ENCODE measurements around the gene NUDCD2. TPM values are rescaled to one million over a fixed set of nuclear protein-coding genes. Genes with fewer than 3 reads are reported as not detected.

Gene NUDCD2

Small RNA genes lying within 50 kb of the gene (small RNA-seq; reads per million reads assigned to genes)
- gene AC008723.1: not detected
